HepG2 (cell line): ENCODE results near the gene MYL11. TPM values are rescaled to one million over a fixed set of nuclear protein-coding genes. Genes with fewer than 3 reads are reported as not detected.
A peak's percentile ranks its signal among the peaks of the same experiment; 100 is the strongest.

ENCODE experiments used
- ADNP ChIP-seq: sonication (generic); formaldehyde crosslinking; IDR thresholded peaks from 2 replicates; pipeline ENCODE4 v1.4.0; 2020; ENCODE audit warnings: missing genetic modification reagents
- AFF4 ChIP-seq: sonication (generic); formaldehyde crosslinking; IDR thresholded peaks from 2 replicates; pipeline ENCODE4 v1.4.0; 2020; ENCODE audit warnings: missing genetic modification reagents
- ATF1 ChIP-seq: IDR thresholded peaks from 2 replicates; pipeline ENCODE4 v1.6.1; 2016; ENCODE audit warnings: mild to moderate bottlenecking, control low read depth
- BATF2 ChIP-seq: sonication (generic); formaldehyde crosslinking; IDR thresholded peaks from 2 replicates; pipeline ENCODE4 v1.8.0; 2022; ENCODE audit warnings: mild to moderate bottlenecking, missing genetic modification reagents, moderate library complexity
- CCDC6 ChIP-seq: sonication (generic); formaldehyde crosslinking; IDR thresholded peaks from 2 replicates; pipeline ENCODE4 v1.8.1; 2022; ENCODE audit warnings: mild to moderate bottlenecking, missing genetic modification reagents, moderate library complexity
- IRX3 ChIP-seq: sonication (generic); formaldehyde crosslinking; IDR thresholded peaks from 2 replicates; pipeline ENCODE4 v1.8.1; 2023; ENCODE audit warnings: mild to moderate bottlenecking, low read depth, missing genetic modification reagents, borderline replicate concordance
- KLF9 ChIP-seq: IDR thresholded peaks from 2 replicates; pipeline ENCODE4 v1.6.1; 2016; ENCODE audit warnings: low read depth
- LCORL ChIP-seq, 2 experiments: fragments of 450-650 bp in 1 of 2; sonication (generic) in 1 of 2; formaldehyde crosslinking in 1 of 2; IDR thresholded peaks; 2 replicates each; pipeline versions ENCODE4 v1.5.0 to v1.6.1; 2017 to 2020; ENCODE audit warnings: antibody characterized with exemption in 1 of 2, missing genetic modification reagents in 1 of 2
- MAX ChIP-seq: IDR thresholded peaks from 2 replicates; pipeline ENCODE4 v1.6.1; 2012; ENCODE audit warnings: inconsistent platforms
- MEF2D ChIP-seq: sonication (generic); formaldehyde crosslinking; IDR thresholded peaks from 2 replicates; pipeline ENCODE4 v1.5.1; 2020; ENCODE audit warnings: mild to moderate bottlenecking, missing genetic modification reagents
- MIXL1 ChIP-seq: IDR thresholded peaks from 2 replicates; pipeline ENCODE4 v1.6.1; 2016
- MTA1 ChIP-seq: sonication (generic); formaldehyde crosslinking; IDR thresholded peaks from 2 replicates; pipeline ENCODE4 v1.4.0; 2020; ENCODE audit warnings: missing genetic modification reagents, mild to moderate bottlenecking, borderline replicate concordance
- MYNN ChIP-seq: sonication (generic); formaldehyde crosslinking; IDR thresholded peaks from 2 replicates; pipeline ENCODE4 v1.4.0; 2020; ENCODE audit warnings: mild to moderate bottlenecking, low read depth, missing genetic modification reagents
- SAFB2 ChIP-seq: sonication (generic); formaldehyde crosslinking; IDR thresholded peaks from 2 replicates; pipeline ENCODE4 v1.5.1; 2020; ENCODE audit warnings: missing genetic modification reagents, low read depth, mild to moderate bottlenecking, borderline replicate concordance
- SAP130 ChIP-seq: IDR thresholded peaks from 2 replicates; pipeline ENCODE4 v1.6.1; 2016; ENCODE audit warnings: low read depth
- SATB2 ChIP-seq: sonication (generic); formaldehyde crosslinking; IDR thresholded peaks from 2 replicates; pipeline ENCODE4 v1.5.0; 2020; ENCODE audit warnings: missing genetic modification reagents
- SP140L ChIP-seq: sonication (generic); formaldehyde crosslinking; IDR thresholded peaks from 2 replicates; pipeline ENCODE4 v1.4.0; 2020; ENCODE audit warnings: missing genetic modification reagents, borderline replicate concordance
- TBX3 ChIP-seq: fragments of 450-650 bp; IDR thresholded peaks from 2 replicates; pipeline ENCODE4 v1.6.1; 2017; ENCODE audit warnings: antibody characterized with exemption, mild to moderate bottlenecking, inconsistent platforms, borderline replicate concordance
- ZBTB42 ChIP-seq: sonication (generic); formaldehyde crosslinking; IDR thresholded peaks from 2 replicates; pipeline ENCODE4 v1.5.0; 2020; ENCODE audit warnings: mild to moderate bottlenecking, missing genetic modification reagents
- ZNF160 ChIP-seq: sonication (generic); formaldehyde crosslinking; IDR thresholded peaks from 2 replicates; pipeline ENCODE4 v1.8.0; 2022; ENCODE audit warnings: mild to moderate bottlenecking, inconsistent platforms, missing genetic modification reagents
- ZNF256 ChIP-seq: sonication (generic); formaldehyde crosslinking; conservative IDR thresholded peaks from 2 replicates; pipeline ENCODE4 v1.4.0; 2020; ENCODE audit warnings: missing genetic modification reagents
- ZNF34 ChIP-seq: sonication (generic); formaldehyde crosslinking; IDR thresholded peaks from 2 replicates; pipeline ENCODE4 v1.4.0; 2020; ENCODE audit warnings: mild to moderate bottlenecking, missing genetic modification reagents, borderline replicate concordance
- ZNF484 ChIP-seq: sonication (generic); formaldehyde crosslinking; IDR thresholded peaks from 2 replicates; pipeline ENCODE4 v1.5.1; 2020; ENCODE audit warnings: mild to moderate bottlenecking, low read depth, missing genetic modification reagents, borderline replicate concordance
- ZNF770 ChIP-seq: sonication (generic); formaldehyde crosslinking; IDR thresholded peaks from 2 replicates; pipeline ENCODE4 v1.5.0; 2020; ENCODE audit warnings: mild to moderate bottlenecking, missing genetic modification reagents
- ZSCAN31 ChIP-seq: sonication (generic); formaldehyde crosslinking; IDR thresholded peaks from 2 replicates; pipeline ENCODE4 v1.5.0; 2020; ENCODE audit warnings: low read depth, mild to moderate bottlenecking, missing genetic modification reagents
- polyA plus RNA-seq, 8 experiments: library from polyadenylated mRNA; depleted of rRNA in 3 of 8; stranded (reverse) in 7 of 8; unstranded in 1 of 8; fragments of >200 nt; fragmentation: Illumina TruSeq in 4 of 8; extraction: Trizol in 4 of 8; gene quantifications; 2 replicates each; pipeline versions ENCODE4 v1.2.1 to v1.2.3, GENCODE V29; 2011 to 2016; ENCODE audit warnings: low read depth in 4 of 8, missing spikeins in 1 of 8, mixed read lengths in 1 of 8; ENCODE audit not compliant: insufficient read depth in 1 of 8
- total RNA-seq, 5 experiments: library from RNA; depleted of rRNA; stranded (reverse); fragments of >200 nt; fragmentation: Illumina TruSeq; extraction: Trizol; gene quantifications; 2 replicates each; pipeline ENCODE4 v1.2.3, GENCODE V29; 2016; ENCODE audit warnings: low read depth in 1 of 5

The MYL11 gene
- total and polyA plus RNA-seq, 2 of the 13 experiments (the other 11 are each of a cell fraction or from before 2014, with no cell fraction given): not detected

- TF ChIP-seq ZSCAN31 (CRISPR knock-in tag): no peak
- no peak for TF ChIP-seq SP140L (CRISPR knock-in tag)
- TF ChIP-seq ZNF484 (CRISPR knock-in tag): no peak
- TF ChIP-seq MEF2D: no peak
- TF ChIP-seq SAP130 (CRISPR knock-in tag): no peak
- no peak for TF ChIP-seq IRX3 (CRISPR knock-in tag)
- no peak for TF ChIP-seq BATF2 (CRISPR knock-in tag)
- no peak for TF ChIP-seq SATB2 (CRISPR knock-in tag)
- no peak for TF ChIP-seq TBX3
- no peak for TF ChIP-seq LCORL (IDR thresholded peaks at IDR 0.05)
- no peak; the same call in 1 of the 2 replicates for TF ChIP-seq LCORL (CRISPR knock-in tag; IDR thresholded peaks at IDR 0.05)
- TF ChIP-seq ATF1: no peak
- no peak for TF ChIP-seq ZNF160 (CRISPR knock-in tag)
- no peak for TF ChIP-seq CCDC6 (CRISPR knock-in tag)
- no peak for TF ChIP-seq AFF4 (CRISPR knock-in tag)
- no peak for TF ChIP-seq MTA1 (CRISPR knock-in tag)
- TF ChIP-seq ZNF256 (CRISPR knock-in tag): no peak
- no peak for TF ChIP-seq MAX
- 0 out of 2 replicates have a peak, but pooled peaks have one; percentile 5 for TF ChIP-seq ZNF770 (CRISPR knock-in tag)
- TF ChIP-seq ADNP (CRISPR knock-in tag): no peak
- no peak for TF ChIP-seq MIXL1
- TF ChIP-seq KLF9 (CRISPR knock-in tag): no peak
- no peak for TF ChIP-seq MYNN (CRISPR knock-in tag)
- no peak for TF ChIP-seq SAFB2 (CRISPR knock-in tag)
- TF ChIP-seq ZNF34 (CRISPR knock-in tag): no peak
- no peak for TF ChIP-seq ZBTB42 (CRISPR knock-in tag)
Measured at GRCh38 chr16:30377050-30377811, 2.6 kb downstream of the MYL11 start (continued).
